SK-N-MC (cell line): ENCODE results near the gene SDK2.

Source experiments
- EZH2 ChIP-seq: fragments of 200-600 bp; sonication (generic); IDR thresholded peaks from one replicate; pipeline ENCODE4 v1.6.1; 2017; ENCODE audit warnings: antibody characterized with exemption
- FOXP2 ChIP-seq: optimal IDR thresholded peaks from 2 replicates; pipeline ENCODE3; 2011; ENCODE audit warnings: mild to moderate bottlenecking, moderate library complexity; ENCODE audit not compliant: insufficient read depth; ENCODE audit errors: extremely low read length, control extremely low read depth
- POLR2AphosphoS5 ChIP-seq: IDR thresholded peaks from 2 replicates; pipeline ENCODE4 v1.6.1; 2012; ENCODE audit warnings: mild to moderate bottlenecking, low read depth, low read length, borderline replicate concordance

DNA sequence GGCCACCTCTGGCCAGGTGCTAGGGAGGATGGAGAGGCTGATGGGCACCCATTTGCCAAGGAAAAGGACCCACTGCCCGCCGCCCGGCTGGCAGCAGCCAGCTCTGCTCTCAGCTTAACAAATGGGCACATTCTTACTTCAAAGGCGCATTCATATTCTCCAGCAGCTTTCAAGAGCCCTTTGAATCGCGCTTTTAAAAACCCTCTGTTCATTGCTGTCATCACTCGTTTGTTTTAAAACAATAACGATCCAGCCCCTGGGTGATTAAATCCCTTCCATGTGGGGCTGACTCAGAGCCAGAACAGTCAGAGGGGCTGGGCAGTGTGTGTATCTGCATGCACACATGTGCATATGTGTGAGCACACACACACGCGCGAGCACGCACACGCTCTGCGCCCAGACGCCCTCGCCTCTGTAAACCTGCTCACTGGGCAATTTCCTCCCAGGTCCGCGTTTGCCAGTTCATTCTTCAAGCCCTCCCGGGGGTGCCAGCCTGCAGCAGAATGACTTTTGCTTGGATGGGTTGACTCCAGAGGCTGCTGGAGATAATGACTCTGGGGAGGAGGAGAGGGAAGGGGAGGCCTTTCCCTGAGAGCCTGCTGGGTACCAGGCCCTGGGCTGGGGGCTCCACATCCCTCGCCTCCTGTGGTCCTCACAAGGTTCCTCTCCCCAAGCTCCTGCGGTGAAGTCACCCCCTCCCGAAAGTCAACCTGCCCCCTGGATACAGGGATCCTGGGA is 133.1 kb downstream of the SDK2 start:
- TF ChIP-seq POLR2AphosphoS5 = no peak
- TF ChIP-seq EZH2 = no peak
- no peak for TF ChIP-seq FOXP2
